NCI-H1694 treated with DMSO at 0.1 percent for 48 hours (cell line): ENCODE data around the gene CYB561A3.
A peak's percentile ranks its signal among the peaks of the same experiment; 100 is the strongest.

Experiments
- DNase-seq: peaks from one replicate; lab custom pipeline; 2025; lab: John Stamatoyannopoulos, UW

CYB561A3 gene

GRCh38 chr11:61369372-61370348, 8.0 kb upstream of the CYB561A3 start:
- DNase-seq, result no peak

DNA sequence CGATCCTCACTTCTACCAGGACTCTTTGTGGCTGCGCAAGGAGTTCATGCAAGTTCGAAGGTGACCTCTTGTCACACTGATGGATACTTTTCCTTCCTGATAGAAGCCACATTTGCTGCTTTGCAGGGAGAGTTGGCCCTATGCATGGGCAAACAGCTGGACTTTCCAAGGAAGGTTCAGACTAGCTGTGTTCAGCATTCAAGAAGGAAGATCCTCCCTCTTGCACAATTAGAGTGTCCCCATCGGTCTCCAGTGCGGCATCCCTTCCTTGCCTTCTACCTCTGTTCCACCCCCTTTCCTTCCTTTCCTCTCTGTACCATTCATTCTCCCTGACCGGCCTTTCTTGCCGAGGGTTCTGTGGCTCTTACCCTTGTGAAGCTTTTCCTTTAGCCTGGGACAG, 7.0 kb upstream of the CYB561A3 start:
- no peak for DNase-seq

- no peak for DNase-seq
These were observed 5.7 kb upstream of the CYB561A3 start for GRCh38 chr11:61367406-61367805.

DNA sequence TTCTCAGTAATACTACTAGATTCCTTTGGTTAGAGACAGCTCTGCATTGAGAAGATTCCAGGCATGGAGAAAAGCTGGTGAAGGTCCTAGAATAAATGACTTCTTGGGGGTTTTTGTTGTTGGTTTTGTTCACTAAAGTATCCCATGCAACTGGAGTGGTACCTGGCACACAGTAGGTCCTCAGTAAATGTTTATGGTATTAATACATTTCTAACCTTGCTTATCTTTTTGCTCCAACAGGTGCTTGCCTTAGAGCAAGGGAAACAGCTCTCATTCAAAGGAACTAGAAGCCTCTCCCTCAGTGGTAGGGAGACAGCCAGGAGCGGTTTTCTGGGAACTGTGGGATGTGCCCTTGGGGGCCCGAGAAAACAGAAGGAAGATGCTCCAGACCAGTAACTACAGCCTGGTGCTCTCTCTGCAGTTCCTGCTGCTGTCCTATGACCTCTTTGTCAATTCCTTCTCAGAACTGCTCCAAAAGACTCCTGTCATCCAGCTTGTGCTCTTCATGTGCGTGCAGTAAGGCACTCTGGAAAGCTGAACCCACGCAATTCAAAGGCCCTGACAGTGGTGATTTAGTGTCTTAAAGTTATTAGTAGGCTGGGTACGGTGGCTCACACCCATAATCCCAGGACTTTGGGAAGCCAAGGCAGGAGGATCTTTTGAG, 2.5 kb upstream of the CYB561A3 start:
- no peak for DNase-seq

GRCh38 chr11:61362542-61362875, 827 bp upstream of the CYB561A3 start:
- no peak for DNase-seq

DNA sequence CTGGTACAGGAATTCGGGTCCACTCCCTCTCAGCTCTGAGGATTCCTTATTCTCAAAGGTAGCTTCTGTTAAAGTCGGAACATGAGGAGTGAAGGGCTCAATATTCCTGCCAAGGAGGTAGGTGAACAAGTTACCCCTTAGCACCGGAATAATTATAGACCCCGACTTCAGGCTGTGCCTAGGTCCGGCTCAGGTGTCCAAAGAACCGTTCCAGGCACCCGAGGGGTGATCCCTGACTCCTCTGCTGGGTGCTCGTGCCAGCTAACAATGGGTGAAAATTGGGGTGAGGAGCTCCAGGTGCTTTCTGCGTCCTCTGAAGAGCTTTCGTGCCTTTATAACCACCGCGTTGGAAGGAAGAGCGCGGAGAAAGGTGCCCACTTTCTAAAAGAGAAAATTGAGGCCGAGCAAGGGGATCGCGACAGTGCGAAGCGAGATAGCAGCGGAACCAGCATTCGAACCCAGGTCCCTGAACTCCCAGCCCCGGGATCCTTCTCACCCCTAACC, 393 bp downstream of the CYB561A3 start:
- peak; percentile 17 for DNase-seq

DNA sequence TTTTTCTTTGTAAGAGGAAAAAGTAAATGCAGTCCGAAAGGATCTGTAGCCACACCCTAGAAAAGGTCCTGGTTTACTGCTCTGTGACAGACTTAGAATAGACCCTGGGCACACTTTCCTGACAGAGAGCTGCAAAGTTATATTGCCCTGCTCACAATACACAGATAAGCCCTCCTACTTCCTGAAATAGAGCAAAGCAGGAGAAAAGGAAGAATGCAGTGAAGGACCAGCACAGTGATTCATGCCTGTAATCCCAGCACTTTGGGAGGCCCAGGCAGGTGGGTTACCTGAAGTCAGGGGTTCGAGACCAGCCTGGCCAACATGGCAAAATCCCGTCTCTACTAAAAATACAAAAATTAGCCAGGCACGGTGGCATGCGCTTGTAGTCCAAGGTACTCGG, 2.2 kb downstream of the CYB561A3 start:
- no peak for DNase-seq

DNA sequence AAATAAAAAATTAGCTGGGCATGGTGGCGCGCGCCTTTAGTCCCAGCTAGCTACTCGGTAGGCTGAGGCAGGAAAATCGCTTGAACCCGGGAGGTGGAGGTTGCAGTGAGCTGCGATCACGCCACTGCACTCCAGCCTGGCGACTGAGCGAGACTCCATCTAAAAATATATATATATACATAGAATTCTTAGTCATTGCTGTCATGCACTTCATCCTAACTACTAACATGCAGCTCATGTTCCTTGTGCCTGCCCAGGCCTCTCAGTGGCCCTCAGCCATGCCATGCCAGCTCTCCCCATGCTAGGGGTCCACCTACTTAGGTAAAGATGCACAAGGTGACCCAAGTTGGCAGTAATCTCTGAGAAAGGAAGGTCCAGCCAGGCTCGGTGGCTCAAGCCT, 3.1 kb downstream of the CYB561A3 start:
- DNase-seq, result no peak

DNA sequence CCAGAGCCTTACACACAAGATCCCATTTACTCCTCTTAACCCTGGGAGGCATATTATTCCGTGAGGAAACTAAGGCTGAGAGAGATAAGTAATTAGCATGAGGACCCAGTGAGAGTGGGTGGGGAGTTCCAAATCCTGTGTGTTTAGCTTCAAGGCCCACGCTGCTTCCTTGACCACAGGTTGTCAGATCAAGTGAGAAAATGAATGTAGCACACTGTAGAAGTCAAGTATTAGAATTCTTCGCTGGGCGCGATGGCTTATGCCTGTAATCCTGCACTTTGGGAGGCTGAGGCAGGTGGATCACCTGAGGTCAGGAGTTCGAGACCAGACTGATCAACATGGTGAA, 3.8 kb downstream of the CYB561A3 start:
- no peak for DNase-seq

- DNase-seq, result no peak
These were observed 4.3 kb downstream of the CYB561A3 start for GRCh38 chr11:61357233-61357893.

GRCh38 chr11:61356706-61357105, 5.0 kb downstream of the CYB561A3 start:
- no peak for DNase-seq

GRCh38 chr11:61354208-61354607, 7.5 kb downstream of the CYB561A3 start:
- DNase-seq, result no peak

- DNase-seq, result no peak
These were observed 8.3 kb downstream of the CYB561A3 start for GRCh38 chr11:61353131-61354067.

- DNase-seq, result no peak
These were observed 9.6 kb downstream of the CYB561A3 start for GRCh38 chr11:61352038-61352437.

- DNase-seq, result no peak
These were observed 10.9 kb downstream of the CYB561A3 start for GRCh38 chr11:61350803-61351202.

- no peak for DNase-seq
These were observed 11.3 kb downstream of the CYB561A3 start for GRCh38 chr11:61350336-61350735.

- DNase-seq, result no peak
These were observed 11.8 kb downstream of the CYB561A3 start for GRCh38 chr11:61349916-61350315.

DNA sequence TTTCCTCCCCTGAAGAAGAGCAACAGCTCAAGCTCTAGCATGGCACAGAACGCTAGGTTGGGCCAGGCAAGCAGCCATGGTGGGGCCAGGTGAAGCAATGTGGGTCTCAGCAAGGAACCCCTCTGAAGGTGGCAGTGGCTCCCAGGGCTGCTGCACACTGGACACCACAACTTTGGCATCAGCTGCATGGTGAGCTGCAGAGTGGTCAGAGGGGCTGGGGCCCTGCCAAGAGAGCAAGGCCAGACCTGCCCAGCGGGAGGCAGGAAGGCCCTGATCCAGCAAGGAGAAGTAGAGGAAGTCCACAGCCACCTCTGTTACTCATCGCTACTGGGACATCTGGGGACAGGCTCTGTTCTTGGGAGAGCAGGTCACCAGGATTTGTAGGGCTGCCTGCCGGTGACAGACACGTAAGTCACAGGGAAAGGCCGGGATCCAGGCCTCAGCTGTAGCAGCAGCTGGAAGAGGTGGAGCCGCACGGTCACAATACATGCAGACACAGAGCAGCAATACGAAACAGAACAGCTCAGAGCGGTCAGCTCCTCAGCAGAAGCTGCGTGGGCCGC, 12.4 kb downstream of the CYB561A3 start:
- DNase-seq, result no peak

GRCh38 chr11:61347916-61348461, 13.7 kb downstream of the CYB561A3 start:
- no peak for DNase-seq

- DNase-seq, result no peak
These were observed 15.5 kb downstream of the CYB561A3 start for GRCh38 chr11:61345954-61346843.
